K562 (cell line): ENCODE data around the gene NR1I3. TPM values are rescaled to one million over a fixed set of nuclear protein-coding genes. Genes with fewer than 3 reads are reported as not detected.

ENCODE experiments used
- ATF7 ChIP-seq: fragments of 450-650 bp; IDR thresholded peaks from 2 replicates; pipeline ENCODE4 v1.7.1; 2014; ENCODE audit warnings: mild to moderate bottlenecking, moderate library complexity
- BRCA1 ChIP-seq, 2 experiments: fragments of 450-650 bp in 1 of 2; sonication (generic) in 1 of 2; formaldehyde crosslinking in 1 of 2; IDR thresholded peaks; 2 replicates each; pipeline versions ENCODE4 v1.5.0 to v1.6.1; 2017 to 2020; ENCODE audit warnings: mild to moderate bottlenecking in 1 of 2, missing genetic modification reagents in 1 of 2
- BRD4 ChIP-seq: fragments of 200-600 bp; sonication (generic); IDR thresholded peaks from 2 replicates; pipeline ENCODE4 v1.6.1; 2017; ENCODE audit warnings: inconsistent platforms
- CBX1 ChIP-seq: sonication (generic); IDR thresholded peaks from 2 replicates; pipeline ENCODE4 v1.6.1; 2016; ENCODE audit warnings: antibody characterized with exemption, low read depth, mild to moderate bottlenecking
- CSDE1 ChIP-seq, 2 experiments: fragments of 450-650 bp; IDR thresholded peaks; 2 replicates each; pipeline ENCODE4 v1.6.1; 2016; ENCODE audit warnings: mild to moderate bottlenecking in 1 of 2
- HIVEP1 ChIP-seq: fragments of 250-450 bp; sonication (Bioruptor Pico); IDR thresholded peaks from 2 replicates; pipeline ENCODE4 v1.4.0; 2020; ENCODE audit warnings: mild to moderate bottlenecking
- KDM1A ChIP-seq, 2 experiments: fragments of 450-650 bp; IDR thresholded peaks; 2 replicates each; pipeline ENCODE4 v1.6.1; 2016; ENCODE audit warnings: mild to moderate bottlenecking in 2 of 2
- MYNN ChIP-seq, 2 experiments: sonication (generic); formaldehyde crosslinking in 1 of 2; IDR thresholded peaks; 2 replicates each; pipeline versions ENCODE4 v1.5.0 to v1.6.1; 2016 to 2020; ENCODE audit warnings: antibody characterized with exemption in 1 of 2, missing genetic modification reagents in 1 of 2
- NFIX ChIP-seq: fragments of 250-450 bp; sonication (Bioruptor Pico); IDR thresholded peaks from 2 replicates; pipeline ENCODE4 v1.4.0; 2020; ENCODE audit warnings: low read depth, mild to moderate bottlenecking, moderate library complexity
- RCOR1 ChIP-seq, 2 experiments: IDR thresholded peaks; 2 replicates each; pipeline ENCODE4 v1.6.1; 2012; ENCODE audit warnings: low read depth in 2 of 2, low read length in 2 of 2, borderline replicate concordance in 1 of 2, improper control_type of control experiment in 1 of 2
- SUPT5H ChIP-seq: fragments of 450-650 bp; IDR thresholded peaks from 2 replicates; pipeline ENCODE4 v1.6.1; 2016
- TEAD1 ChIP-seq, 2 experiments: fragments of 450-650 bp in 1 of 2; sonication (generic) in 1 of 2; formaldehyde crosslinking; IDR thresholded peaks; 2 replicates each; pipeline versions ENCODE4 v1.4.0 to v1.8.0; 2020 to 2022; ENCODE audit warnings: mild to moderate bottlenecking in 2 of 2, missing genetic modification reagents in 1 of 2
- XRCC3 ChIP-seq: fragments of 450-650 bp; IDR thresholded peaks from 2 replicates; pipeline ENCODE4 v1.6.1; 2017; ENCODE audit warnings: mild to moderate bottlenecking, moderate library complexity
- YY1 ChIP-seq, 3 experiments: IDR thresholded peaks; 2 replicates each; pipeline ENCODE4 v1.6.1; 2011; ENCODE audit warnings: low read length in 2 of 3, mild to moderate bottlenecking in 2 of 3, moderate library complexity in 2 of 3, borderline replicate concordance in 1 of 3, control low read depth in 1 of 3, low read depth in 1 of 3; ENCODE audit not compliant: insufficient read depth in 3 of 3, insufficient replicate concordance in 2 of 3, control insufficient read depth in 1 of 3, insufficient read length in 1 of 3; ENCODE audit errors: extremely low read depth in 1 of 3
- ZFX ChIP-seq: sonication (generic); formaldehyde crosslinking; IDR thresholded peaks from 2 replicates; pipeline ENCODE4 v1.8.0; 2022; ENCODE audit warnings: mild to moderate bottlenecking, missing genetic modification reagents, moderate library complexity
- ZNF239 ChIP-seq: fragments of 250-450 bp; sonication (Bioruptor Pico); IDR thresholded peaks from 2 replicates; pipeline ENCODE4 v1.4.0; 2020; ENCODE audit warnings: mild to moderate bottlenecking
- ZNF253 ChIP-seq: fragments of 250-450 bp; sonication (Bioruptor Pico); conservative IDR thresholded peaks from 2 replicates; pipeline ENCODE4 v1.6.1; 2021; ENCODE audit warnings: mild to moderate bottlenecking
- ZNF586 ChIP-seq: fragments of 450-650 bp; formaldehyde crosslinking; conservative IDR thresholded peaks from 2 replicates; pipeline ENCODE4 v1.4.0; 2020; ENCODE audit warnings: mild to moderate bottlenecking, moderate library complexity
- polyA plus RNA-seq, 8 experiments: library from polyadenylated mRNA; depleted of rRNA in 4 of 8; stranded (reverse) in 5 of 8; unstranded in 3 of 8; fragments of >200 nt; fragmentation: Nextera tagmentation in 2 of 8; fragmentation: Illumina TruSeq in 1 of 8; extraction: Ambion mirVana in 2 of 8; extraction: Trizol in 1 of 8; gene quantifications; 2 replicates each; pipeline versions ENCODE4 v1.2.1 to v1.2.3, GENCODE V29; 2011 to 2014; ENCODE audit warnings: inconsistent platforms in 1 of 8, missing spikeins in 1 of 8
- total RNA-seq, 7 experiments: library from RNA; depleted of rRNA in 6 of 7; stranded (reverse); fragments of >200 nt in 6 of 7; fragmentation: Illumina TruSeq in 2 of 7; extraction: Trizol in 2 of 7; gene quantifications; 2 replicates each; pipeline versions ENCODE4 v1.2.1 to v1.2.3, GENCODE V29; 2011 to 2021; ENCODE audit warnings: low replicate concordance in 1 of 7
- TF ChIP-seq, protein P1 (sequence below): fragments of 450-650 bp; IDR thresholded peaks from 2 replicates; pipeline ENCODE4 v1.6.1; 2016; ENCODE audit warnings: mild to moderate bottlenecking
- TF ChIP-seq, protein P2 (sequence below): fragments of 250-450 bp; sonication (Bioruptor Pico); IDR thresholded peaks from 2 replicates; pipeline ENCODE4 v1.4.0; 2020; ENCODE audit warnings: mild to moderate bottlenecking, moderate library complexity
- TF ChIP-seq, protein P3 (sequence below), 2 experiments: fragments of 450-650 bp in 1 of 2; sonication (generic) in 1 of 2; formaldehyde crosslinking in 1 of 2; IDR thresholded peaks in 1 of 2; conservative IDR thresholded peaks in 1 of 2; 2 replicates each; pipeline versions ENCODE4 v1.6.1 to v1.8.1; 2016 to 2023; ENCODE audit warnings: mild to moderate bottlenecking in 2 of 2, moderate library complexity in 2 of 2, inconsistent platforms in 1 of 2, missing genetic modification reagents in 1 of 2

NR1I3 gene
- total and polyA plus RNA-seq, 9 of the 15 experiments (the other 6 are each of a cell fraction or from before 2014, with no cell fraction given), result 0.11 TPM; not detected in 8

DNA sequence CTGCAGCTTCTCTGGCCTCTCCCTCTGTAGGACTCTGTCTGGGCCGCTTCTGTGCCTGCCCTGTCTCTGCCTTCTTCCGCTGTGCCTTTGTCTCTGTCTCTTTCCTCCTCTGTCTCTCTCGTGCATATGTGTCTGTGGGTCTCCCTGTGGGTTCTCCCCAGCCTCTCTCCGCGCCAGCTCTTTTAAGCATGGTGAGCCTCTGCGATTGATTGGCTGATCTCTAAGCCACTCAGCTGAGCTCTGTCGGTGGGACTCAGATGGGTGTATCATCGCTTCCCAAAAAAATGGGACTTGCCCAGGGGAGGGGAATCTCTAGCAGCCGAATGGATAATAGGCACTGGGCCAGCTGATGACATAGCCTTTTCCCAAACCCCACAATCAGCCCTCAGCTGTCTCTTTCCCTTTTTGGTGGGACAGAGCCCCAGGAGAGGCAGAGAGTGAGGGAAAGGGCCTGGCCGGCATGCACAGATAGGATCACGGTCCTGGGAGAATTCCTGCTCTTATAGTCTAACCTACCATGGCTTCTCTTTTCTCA lies 39.0 kb downstream of the NR1I3 start, which contains the start of gene ADAMTS4 (continued):
- peak in 1 of 3 experiments; percentile 0 for TF ChIP-seq YY1 (IDR thresholded peaks at IDR 0.05; ENCODE audit: borderline replicate concordance in 1 of 3, control insufficient read depth in 1 of 3, extremely low read depth in 1 of 3, insufficient read depth in 3 of 3, insufficient read length in 1 of 3, insufficient replicate concordance in 2 of 3, low read depth in 1 of 3, low read length in 2 of 3)
- TF ChIP-seq CSDE1 (IDR thresholded peaks at IDR 0.05), result no peak
- TF ChIP-seq ZNF239 (CRISPR knock-in tag), result no peak
- TF ChIP-seq HIVEP1 (CRISPR knock-in tag), result no peak
- TF ChIP-seq BRCA1 (IDR thresholded peaks at IDR 0.05), result no peak
- no peak for TF ChIP-seq BRCA1 (CRISPR knock-in tag; IDR thresholded peaks at IDR 0.05)
- no peak for TF ChIP-seq MYNN (IDR thresholded peaks at IDR 0.05)
- TF ChIP-seq MYNN (CRISPR knock-in tag; IDR thresholded peaks at IDR 0.05), result no peak
- TF ChIP-seq, protein P1, sequence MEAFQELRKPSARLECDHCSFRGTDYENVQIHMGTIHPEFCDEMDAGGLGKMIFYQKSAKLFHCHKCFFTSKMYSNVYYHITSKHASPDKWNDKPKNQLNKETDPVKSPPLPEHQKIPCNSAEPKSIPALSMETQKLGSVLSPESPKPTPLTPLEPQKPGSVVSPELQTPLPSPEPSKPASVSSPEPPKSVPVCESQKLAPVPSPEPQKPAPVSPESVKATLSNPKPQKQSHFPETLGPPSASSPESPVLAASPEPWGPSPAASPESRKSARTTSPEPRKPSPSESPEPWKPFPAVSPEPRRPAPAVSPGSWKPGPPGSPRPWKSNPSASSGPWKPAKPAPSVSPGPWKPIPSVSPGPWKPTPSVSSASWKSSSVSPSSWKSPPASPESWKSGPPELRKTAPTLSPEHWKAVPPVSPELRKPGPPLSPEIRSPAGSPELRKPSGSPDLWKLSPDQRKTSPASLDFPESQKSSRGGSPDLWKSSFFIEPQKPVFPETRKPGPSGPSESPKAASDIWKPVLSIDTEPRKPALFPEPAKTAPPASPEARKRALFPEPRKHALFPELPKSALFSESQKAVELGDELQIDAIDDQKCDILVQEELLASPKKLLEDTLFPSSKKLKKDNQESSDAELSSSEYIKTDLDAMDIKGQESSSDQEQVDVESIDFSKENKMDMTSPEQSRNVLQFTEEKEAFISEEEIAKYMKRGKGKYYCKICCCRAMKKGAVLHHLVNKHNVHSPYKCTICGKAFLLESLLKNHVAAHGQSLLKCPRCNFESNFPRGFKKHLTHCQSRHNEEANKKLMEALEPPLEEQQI, result no peak
- TF ChIP-seq BRD4, result no peak
- TF ChIP-seq, protein P2, sequence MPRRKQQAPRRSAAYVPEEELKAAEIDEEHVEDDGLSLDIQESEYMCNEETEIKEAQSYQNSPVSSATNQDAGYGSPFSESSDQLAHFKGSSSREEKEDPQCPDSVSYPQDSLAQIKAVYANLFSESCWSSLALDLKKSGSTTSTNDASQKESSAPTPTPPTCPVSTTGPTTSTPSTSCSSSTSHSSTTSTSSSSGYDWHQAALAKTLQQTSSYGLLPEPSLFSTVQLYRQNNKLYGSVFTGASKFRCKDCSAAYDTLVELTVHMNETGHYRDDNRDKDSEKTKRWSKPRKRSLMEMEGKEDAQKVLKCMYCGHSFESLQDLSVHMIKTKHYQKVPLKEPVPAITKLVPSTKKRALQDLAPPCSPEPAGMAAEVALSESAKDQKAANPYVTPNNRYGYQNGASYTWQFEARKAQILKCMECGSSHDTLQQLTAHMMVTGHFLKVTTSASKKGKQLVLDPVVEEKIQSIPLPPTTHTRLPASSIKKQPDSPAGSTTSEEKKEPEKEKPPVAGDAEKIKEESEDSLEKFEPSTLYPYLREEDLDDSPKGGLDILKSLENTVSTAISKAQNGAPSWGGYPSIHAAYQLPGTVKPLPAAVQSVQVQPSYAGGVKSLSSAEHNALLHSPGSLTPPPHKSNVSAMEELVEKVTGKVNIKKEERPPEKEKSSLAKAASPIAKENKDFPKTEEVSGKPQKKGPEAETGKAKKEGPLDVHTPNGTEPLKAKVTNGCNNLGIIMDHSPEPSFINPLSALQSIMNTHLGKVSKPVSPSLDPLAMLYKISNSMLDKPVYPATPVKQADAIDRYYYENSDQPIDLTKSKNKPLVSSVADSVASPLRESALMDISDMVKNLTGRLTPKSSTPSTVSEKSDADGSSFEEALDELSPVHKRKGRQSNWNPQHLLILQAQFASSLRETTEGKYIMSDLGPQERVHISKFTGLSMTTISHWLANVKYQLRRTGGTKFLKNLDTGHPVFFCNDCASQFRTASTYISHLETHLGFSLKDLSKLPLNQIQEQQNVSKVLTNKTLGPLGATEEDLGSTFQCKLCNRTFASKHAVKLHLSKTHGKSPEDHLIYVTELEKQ (CRISPR knock-in tag), result no peak
- no peak for TF ChIP-seq RCOR1 (IDR thresholded peaks at IDR 0.05; ENCODE audit: borderline replicate concordance in 1 of 2, low read depth in 2 of 2, low read length in 2 of 2)
- TF ChIP-seq ZFX, result no peak
- no peak for TF ChIP-seq CBX1
- TF ChIP-seq XRCC3, result no peak
- TF ChIP-seq ATF7, result peak; percentile 9; the same call in 1 of the 2 replicates
- no peak for TF ChIP-seq TEAD1 (CRISPR knock-in tag; IDR thresholded peaks at IDR 0.05)
- TF ChIP-seq ZNF253 (CRISPR knock-in tag), result no peak
- no peak for TF ChIP-seq NFIX (CRISPR knock-in tag)
- peak; percentile 56 for TF ChIP-seq SUPT5H
- no peak for TF ChIP-seq ZNF586
- TF ChIP-seq KDM1A (IDR thresholded peaks at IDR 0.05), result no peak
- TF ChIP-seq, protein P3, sequence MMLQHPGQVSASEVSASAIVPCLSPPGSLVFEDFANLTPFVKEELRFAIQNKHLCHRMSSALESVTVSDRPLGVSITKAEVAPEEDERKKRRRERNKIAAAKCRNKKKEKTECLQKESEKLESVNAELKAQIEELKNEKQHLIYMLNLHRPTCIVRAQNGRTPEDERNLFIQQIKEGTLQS (IDR thresholded peaks at IDR 0.05), result peak; percentile 25; the same call in 1 of the 2 replicates
- TF ChIP-seq, protein P3 (CRISPR knock-in tag; conservative IDR thresholded peaks at IDR 0.05), result no peak
- TF ChIP-seq, all 486 proteins: peak for 17
